ENCODE measurements around the gene KIAA1210.

KIAA1210 gene

GRCh38 chrX:119127650-119128049, at the start of gene KIAA1210:
Gene KIAA1210, minus strand, starts transcription at chrX:119127812. Its CDS starts 4,170 bp downstream, at chrX:119123642.
- DNase-seq: no peak

DNA sequence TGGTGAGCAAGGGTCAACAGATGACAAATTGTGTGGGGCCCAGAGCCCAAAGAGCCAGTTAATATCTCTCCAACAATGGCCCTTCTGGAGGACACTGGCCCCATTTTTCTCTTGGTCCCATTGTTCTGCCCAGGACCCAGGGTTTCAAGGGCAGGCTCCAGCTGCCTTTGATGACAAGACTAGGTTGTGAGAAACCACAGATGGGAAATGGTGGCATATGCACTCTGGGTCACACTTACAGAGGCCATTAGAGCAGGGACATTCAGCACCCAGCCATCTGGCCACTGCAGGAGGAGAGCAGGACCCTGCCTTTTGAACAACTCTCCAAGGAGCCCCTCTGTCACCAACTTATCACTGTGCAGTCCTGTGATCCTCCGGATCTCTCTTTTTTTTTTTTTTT, 49.7 kb upstream of the KIAA1210 start:
- no peak for DNase-seq

- DNase-seq: no peak
These were observed 47.3 kb upstream of the KIAA1210 start for GRCh38 chrX:119174900-119175299.

GRCh38 chrX:119168104-119168503, 40.5 kb upstream of the KIAA1210 start:
- DNase-seq: no peak

GRCh38 chrX:119158226-119158625, 30.6 kb upstream of the KIAA1210 start:
- no peak for DNase-seq

GRCh38 chrX:119156241-119156640, 28.6 kb upstream of the KIAA1210 start:
- no peak for DNase-seq

- DNase-seq: no peak
These were observed 27.9 kb upstream of the KIAA1210 start for GRCh38 chrX:119155416-119156035.

- DNase-seq: no peak
These were observed 23.4 kb upstream of the KIAA1210 start for GRCh38 chrX:119151051-119151380.

DNA sequence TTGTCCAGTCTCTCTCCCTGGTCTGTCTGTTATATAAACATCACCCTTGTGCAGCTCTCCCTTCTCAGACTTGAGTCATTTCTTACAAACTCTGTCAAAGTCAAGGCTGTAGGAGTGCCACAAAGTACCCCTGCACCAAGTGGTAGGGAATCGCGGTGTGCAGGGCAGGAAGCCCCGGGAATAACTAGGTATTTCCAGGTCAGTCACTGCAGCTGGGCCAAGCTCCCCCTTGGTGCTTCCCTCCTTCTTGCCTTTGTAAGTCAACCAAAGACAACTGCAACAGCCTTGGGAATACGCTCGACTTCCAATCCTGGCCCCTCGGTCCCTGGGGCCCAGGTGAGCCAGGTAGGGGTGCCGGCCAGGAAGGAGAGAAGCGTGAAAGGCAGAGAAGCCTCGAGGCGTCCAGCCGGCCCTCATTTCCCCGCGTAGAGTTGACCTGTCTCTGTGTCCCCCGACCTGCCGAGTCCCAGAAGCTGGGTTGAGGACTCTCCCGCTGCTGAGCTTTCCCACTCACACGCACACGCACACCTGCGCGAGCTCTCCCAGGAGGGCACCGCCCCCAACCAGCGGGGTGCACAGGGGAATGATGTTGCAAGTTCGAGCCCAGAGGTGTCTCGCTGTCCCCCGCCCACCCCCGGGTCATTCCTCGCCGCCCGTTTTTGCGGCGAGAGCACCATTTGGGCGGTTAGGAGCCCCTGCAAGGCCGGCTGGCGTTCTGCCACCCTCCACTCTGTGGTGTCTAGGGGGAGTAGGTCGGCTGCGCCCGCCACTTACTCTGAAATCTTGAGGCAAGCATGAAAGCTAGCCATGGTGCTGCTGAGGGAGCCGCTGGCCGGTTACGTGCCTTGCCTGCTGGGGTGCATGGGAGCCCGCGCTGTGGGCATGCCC, 22.8 kb upstream of the KIAA1210 start:
- no peak for DNase-seq

GRCh38 chrX:119147486-119147885, 19.9 kb upstream of the KIAA1210 start:
- DNase-seq: no peak

DNA sequence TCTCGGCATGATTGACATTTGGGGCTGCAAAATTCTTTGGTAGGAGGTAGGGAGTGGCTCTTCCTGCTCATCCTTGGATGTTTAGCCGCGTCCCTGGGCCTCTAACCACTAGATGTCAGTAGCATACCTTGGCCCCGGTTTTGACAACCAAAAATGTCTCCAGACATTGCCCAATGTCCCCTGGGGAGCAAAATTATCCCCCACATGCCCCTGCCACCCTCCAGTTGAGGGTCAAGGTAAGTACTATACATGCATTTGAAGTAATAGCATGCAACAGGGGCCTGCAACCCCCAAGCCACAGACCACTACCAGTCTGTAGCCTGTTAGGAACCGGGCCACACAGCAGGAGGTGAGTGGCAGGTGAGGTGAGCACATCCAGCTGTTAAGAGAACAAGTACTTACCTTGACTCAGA, 17.6 kb upstream of the KIAA1210 start:
- no peak for DNase-seq

- DNase-seq: no peak
These were observed 6.9 kb upstream of the KIAA1210 start for GRCh38 chrX:119134466-119134865.

- DNase-seq: no peak
These were observed 5.3 kb upstream of the KIAA1210 start for GRCh38 chrX:119132961-119133360.

DNA sequence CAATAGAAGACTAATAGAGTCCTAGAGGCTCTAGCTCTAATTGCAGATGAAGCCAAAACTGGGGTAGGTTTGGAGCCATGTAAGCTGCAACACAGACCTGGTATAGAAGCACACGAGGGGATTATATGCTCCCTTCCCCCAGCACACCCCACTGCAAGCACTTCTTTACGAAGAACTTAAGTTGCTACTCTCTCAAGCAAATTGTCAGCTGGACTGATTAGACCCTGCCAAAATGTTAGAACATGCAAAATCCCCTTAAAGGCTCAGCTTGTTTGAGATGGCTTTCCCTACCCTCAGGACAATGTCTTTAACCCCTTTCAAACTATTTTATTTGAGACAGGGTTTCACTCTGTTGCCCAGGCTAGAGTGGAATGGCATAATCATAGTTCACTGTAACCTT, 4.7 kb upstream of the KIAA1210 start:
- no peak for DNase-seq

GRCh38 chrX:119130911-119131310, 3.3 kb upstream of the KIAA1210 start:
- DNase-seq: no peak

DNA sequence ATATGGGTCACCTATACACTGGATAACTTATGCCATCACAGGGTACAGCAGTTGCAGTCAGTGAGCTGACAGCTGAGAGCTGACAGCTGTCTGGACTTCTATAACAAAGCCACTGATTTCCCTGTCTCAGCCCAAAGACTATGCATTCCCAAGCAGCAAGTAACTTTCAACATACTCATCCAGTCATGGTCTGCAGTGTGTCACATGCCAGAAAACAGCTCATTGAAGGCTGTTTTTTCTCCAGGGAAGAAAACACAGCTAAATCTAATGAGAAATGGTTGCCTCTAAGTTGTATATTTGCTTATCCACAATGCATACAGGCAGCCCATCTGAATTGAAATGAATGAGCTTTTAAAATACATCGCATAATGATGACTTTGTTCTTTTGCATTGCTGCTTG, 6.3 kb downstream of the KIAA1210 start:
- DNase-seq: no peak

- DNase-seq: peak; percentile 0
These were observed 8.7 kb downstream of the KIAA1210 start for GRCh38 chrX:119118780-119119395.

DNA sequence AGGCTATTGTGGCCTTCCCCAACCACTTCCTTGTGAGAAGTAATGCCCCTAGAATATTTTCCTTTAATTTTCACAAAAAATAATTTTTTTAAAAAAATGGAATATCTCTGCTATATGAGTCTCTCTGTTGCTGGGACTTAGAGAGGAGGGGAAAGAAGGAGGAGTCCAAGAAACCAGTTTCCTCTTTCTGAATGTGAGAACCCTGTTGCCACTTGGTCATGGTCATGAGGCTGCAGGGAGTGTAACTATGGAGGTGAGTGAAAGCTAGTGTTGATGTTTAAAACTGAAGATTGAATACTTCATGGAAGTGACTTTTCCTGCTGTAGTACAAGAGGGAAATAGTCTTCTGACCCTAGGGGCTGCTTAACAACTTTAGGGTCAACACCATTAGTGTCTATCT, 20.4 kb downstream of the KIAA1210 start:
- DNase-seq: no peak

DNA sequence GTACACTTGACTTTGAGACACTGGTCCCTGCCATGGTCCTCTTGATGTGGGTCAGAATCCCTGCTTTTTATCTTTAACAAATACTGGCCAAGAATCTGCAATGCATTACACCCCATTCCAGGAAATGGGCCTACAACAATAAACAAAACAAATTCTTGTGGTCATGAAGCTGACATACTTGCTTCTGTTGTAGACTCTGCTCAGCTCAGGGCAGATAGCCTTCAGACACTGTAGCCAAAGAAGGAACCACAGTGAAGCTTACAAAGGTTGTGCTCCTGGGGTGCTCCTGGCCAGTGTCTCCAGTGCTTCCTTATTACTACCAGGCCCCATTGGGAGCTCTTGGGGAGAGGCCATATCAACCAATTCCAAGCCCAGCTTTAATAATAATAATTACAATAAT, 21.8 kb downstream of the KIAA1210 start:
- no peak for DNase-seq

- DNase-seq: no peak
These were observed 26.4 kb downstream of the KIAA1210 start for GRCh38 chrX:119101168-119101567.

DNA sequence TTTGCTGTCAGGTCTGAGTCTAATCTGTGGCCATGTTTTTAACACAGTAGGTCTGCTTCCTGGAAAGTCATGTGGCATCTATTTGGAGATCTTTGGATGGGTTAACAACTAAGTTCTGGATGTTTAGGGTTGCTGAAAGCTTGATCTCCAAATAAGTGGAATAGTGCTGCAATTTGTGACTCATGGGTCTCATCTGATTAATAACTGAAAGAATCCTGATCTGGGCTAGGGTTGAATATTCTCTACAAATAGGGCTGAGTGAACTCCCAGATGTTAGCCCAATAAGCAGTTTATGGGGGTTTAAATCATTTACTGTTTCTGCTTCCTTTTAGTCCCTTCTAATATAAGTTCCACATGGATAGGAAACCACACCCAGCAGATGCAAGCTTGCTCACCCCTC, 31.7 kb downstream of the KIAA1210 start:
- no peak for DNase-seq

DNA sequence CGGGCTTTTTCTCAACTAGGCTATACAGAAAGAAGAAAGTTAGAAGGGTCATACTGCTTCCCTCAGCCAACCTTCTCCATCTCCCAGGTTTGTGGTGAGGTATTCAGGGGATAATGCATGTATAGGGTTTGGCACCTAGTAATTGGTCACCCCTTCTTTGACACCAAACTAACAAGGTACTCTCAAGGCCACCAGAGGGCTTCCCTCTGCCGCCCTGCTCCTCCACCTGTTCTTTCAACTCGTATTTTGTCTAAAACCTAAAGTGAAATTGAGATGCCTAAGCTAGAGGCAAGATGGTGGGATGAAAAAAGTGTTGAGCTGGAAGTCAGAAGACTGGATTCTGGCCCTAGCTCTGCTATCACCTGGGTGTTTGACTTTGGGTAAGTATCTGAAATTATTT, 32.8 kb downstream of the KIAA1210 start:
- no peak for DNase-seq

DNA sequence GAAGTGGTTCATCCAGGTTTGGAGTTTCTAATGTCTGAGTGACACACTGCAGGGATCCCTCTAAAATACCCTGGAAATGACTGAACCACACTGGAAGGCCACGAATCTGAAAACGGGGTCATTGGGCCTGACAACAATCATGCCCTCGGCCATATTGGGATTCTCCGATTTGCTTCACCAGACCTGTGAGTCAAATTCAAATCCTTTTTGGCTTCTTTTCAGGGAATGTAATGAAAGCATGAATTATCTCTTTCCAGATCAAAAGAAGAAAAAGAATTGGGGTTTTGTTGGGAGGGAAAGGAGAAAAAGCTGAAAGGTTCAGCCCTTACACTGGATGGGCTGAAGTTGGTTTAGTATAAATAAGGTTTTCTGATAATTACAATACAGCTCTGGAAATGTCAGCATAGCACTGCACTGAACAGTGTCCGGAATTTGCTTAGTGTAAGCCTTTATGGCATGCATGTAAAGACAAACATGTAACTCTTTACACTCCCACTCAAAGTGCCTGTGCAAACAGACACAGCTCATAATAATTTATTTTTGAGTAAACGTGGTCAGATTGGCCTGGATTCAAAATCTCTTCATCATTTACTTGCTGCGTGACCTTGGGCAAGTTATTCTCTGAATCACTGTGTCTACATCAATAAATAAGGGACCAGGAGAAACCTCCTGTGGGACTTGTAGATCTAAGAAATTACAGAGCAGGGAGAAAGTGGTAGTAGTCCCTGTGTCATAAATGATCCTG, 33.4 kb downstream of the KIAA1210 start:
- peak; percentile 13 for DNase-seq
